ENCODE measurements around the gene MASP1. TPM values are rescaled to one million over a fixed set of nuclear protein-coding genes. Genes with fewer than 3 reads are reported as not detected.

Gene MASP1
- total and polyA plus RNA-seq, 2 experiments from 2014 or later, result 1.6 to 3.0 TPM

DNA sequence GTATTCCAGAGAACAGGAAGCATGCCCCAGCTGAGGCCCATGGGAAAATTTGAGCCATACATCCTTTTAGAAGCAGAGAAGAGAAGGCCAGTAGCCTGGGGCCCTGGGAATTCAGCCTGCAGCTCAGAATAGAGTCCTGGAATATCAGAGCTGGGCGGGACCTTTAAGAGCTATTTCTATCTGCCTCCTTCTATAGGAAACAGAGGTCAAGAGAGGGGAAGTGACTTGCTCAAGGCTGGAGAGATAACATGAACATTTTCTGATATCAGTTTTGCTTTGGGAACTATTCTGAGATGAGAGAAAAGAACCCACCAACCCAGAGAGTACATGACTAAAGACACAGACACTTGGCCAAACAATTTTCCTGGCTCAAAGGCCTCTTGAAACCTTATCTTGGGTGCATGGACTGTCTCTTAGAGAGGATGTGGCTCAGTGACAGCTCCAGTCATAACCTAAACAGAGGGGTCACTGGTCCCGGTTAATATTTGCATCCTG lies 26.0 kb downstream of the MASP1 start:
- Histone ChIP-seq H3K4me1 (ENCODE audit: insufficient read depth) (peaks cover 6% of the 10 kb centered on the region), H4K20me1 (replicated peaks; ENCODE audit: insufficient read depth) (no peaks in the 10 kb centered on the region), H2AFZ (no peak overlapping the region), H3K4me2 (no peak overlapping the region), H3K27ac (ENCODE audit: low read depth) (no peak overlapping the region), H3F3A (replicated peaks; ENCODE audit: low read depth) (no peaks in the 10 kb centered on the region), H3K79me2 (replicated peaks; ENCODE audit: insufficient read depth) (no peaks in the 10 kb centered on the region), H3K36me3 (ENCODE audit: insufficient read depth) (peaks cover 6% of the 10 kb centered on the region; the same call in 1 of the 2 replicates), H3K9me2 (ENCODE audit: insufficient read depth) (no peaks in the 10 kb centered on the region), H3K27me3 (ENCODE audit: insufficient read depth) (no peaks in the 10 kb centered on the region), H3K4me3 (no peak overlapping the region)
- Mint-ChIP-seq H3K9me3 (peaks cover 21% of the 10 kb centered on the region), H3K4me1 (peaks cover 6% of the 10 kb centered on the region; the same call in 2 of the 3 replicates), H3K4me3 (no peak overlapping the region), H3K27me3 (ENCODE audit: insufficient read depth, low read depth, poor library complexity) (peaks cover 4% of the 10 kb centered on the region), H3K36me3 (ENCODE audit: low read depth) (peaks cover 16% of the 10 kb centered on the region), H3K27ac (no peak overlapping the region)
- TF ChIP-seq, protein P1, sequence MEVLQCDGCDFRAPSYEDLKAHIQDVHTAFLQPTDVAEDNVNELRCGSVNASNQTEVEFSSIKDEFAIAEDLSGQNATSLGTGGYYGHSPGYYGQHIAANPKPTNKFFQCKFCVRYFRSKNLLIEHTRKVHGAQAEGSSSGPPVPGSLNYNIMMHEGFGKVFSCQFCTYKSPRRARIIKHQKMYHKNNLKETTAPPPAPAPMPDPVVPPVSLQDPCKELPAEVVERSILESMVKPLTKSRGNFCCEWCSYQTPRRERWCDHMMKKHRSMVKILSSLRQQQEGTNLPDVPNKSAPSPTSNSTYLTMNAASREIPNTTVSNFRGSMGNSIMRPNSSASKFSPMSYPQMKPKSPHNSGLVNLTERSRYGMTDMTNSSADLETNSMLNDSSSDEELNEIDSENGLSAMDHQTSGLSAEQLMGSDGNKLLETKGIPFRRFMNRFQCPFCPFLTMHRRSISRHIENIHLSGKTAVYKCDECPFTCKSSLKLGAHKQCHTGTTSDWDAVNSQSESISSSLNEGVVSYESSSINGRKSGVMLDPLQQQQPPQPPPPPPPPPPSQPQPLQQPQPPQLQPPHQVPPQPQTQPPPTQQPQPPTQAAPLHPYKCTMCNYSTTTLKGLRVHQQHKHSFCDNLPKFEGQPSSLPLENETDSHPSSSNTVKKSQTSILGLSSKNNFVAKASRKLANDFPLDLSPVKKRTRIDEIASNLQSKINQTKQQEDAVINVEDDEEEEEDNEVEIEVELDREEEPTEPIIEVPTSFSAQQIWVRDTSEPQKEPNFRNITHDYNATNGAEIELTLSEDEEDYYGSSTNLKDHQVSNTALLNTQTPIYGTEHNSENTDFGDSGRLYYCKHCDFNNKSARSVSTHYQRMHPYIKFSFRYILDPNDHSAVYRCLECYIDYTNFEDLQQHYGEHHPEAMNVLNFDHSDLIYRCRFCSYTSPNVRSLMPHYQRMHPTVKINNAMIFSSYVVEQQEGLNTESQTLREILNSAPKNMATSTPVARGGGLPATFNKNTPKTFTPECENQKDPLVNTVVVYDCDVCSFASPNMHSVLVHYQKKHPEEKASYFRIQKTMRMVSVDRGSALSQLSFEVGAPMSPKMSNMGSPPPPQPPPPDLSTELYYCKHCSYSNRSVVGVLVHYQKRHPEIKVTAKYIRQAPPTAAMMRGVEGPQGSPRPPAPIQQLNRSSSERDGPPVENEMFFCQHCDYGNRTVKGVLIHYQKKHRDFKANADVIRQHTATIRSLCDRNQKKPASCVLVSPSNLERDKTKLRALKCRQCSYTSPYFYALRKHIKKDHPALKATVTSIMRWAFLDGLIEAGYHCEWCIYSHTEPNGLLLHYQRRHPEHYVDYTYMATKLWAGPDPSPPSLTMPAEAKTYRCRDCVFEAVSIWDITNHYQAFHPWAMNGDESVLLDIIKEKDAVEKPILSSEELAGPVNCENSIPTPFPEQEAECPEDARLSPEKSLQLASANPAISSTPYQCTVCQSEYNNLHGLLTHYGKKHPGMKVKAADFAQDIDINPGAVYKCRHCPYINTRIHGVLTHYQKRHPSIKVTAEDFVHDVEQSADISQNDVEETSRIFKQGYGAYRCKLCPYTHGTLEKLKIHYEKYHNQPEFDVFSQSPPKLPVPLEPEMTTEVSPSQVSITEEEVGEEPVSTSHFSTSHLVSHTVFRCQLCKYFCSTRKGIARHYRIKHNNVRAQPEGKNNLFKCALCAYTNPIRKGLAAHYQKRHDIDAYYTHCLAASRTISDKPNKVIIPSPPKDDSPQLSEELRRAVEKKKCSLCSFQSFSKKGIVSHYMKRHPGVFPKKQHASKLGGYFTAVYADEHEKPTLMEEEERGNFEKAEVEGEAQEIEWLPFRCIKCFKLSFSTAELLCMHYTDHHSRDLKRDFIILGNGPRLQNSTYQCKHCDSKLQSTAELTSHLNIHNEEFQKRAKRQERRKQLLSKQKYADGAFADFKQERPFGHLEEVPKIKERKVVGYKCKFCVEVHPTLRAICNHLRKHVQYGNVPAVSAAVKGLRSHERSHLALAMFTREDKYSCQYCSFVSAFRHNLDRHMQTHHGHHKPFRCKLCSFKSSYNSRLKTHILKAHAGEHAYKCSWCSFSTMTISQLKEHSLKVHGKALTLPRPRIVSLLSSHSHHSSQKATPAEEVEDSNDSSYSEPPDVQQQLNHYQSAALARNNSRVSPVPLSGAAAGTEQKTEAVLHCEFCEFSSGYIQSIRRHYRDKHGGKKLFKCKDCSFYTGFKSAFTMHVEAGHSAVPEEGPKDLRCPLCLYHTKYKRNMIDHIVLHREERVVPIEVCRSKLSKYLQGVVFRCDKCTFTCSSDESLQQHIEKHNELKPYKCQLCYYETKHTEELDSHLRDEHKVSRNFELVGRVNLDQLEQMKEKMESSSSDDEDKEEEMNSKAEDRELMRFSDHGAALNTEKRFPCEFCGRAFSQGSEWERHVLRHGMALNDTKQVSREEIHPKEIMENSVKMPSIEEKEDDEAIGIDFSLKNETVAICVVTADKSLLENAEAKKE (CRISPR knock-in tag; IDR thresholded peaks at IDR 0.05), result no peak
- TF ChIP-seq ZNF331 (CRISPR knock-in tag; IDR thresholded peaks at IDR 0.05; ENCODE audit: low read depth) (no peak), REST (IDR thresholded peaks at IDR 0.05; ENCODE audit: unreplicated experiment) (no peak), JUNB (IDR thresholded peaks at IDR 0.05; ENCODE audit: unreplicated experiment) (no peak)
- DNase-seq (ENCODE audit: low spot score) (no peak), ATAC-seq (no peak)
